H1 (cell line): ENCODE measurements around the gene MBNL2. TPM values are rescaled to one million over a fixed set of nuclear protein-coding genes. Genes with fewer than 3 reads are reported as not detected.

Experiments
- CTCF ChIA-PET: fragments of 300-600 bp; sonication (Branson Sonifier 250); formaldehyde crosslinking; loops from one replicate; lab custom pipeline; 2021; ENCODE audit not compliant: partially characterized antibody; lab: Charles Lee
- POLR2A ChIA-PET: fragments of 300-600 bp; sonication (Branson Sonifier 250); formaldehyde crosslinking; loops from one replicate; lab custom pipeline; 2021; ENCODE audit warnings: inconsistent platforms; ENCODE audit not compliant: partially characterized antibody; lab: Charles Lee
- DNase-seq, 2 experiments: peaks; one replicate each; pipeline versions ENCODE4 v3.0.0 to v3.0.0-alpha.2; 2010 to 2022; ENCODE audit warnings: low spot score in 2 of 2, low read depth in 1 of 2, mixed read lengths in 1 of 2
- FAIRE-seq: peaks from 2 replicates; lab custom pipeline; 2011; peaks lifted over from hg19 to GRCh38; lab: Jason Lieb, UNC
- H2AFZ ChIP-seq: 2 replicates; pipeline ENCODE4 v1.8.1; 2012; ENCODE audit warnings: low read length, inconsistent platforms
- H2AK5ac ChIP-seq: 2 replicates; pipeline ENCODE4 v1.6.1; 2013; ENCODE audit warnings: low read depth, low read length
- H2BK120ac ChIP-seq: replicated peaks from 2 replicates; pipeline ENCODE3; 2013; ENCODE audit warnings: low read depth, low read length, inconsistent platforms
- H2BK12ac ChIP-seq: 2 replicates; pipeline ENCODE4 v1.6.1; 2013; ENCODE audit warnings: low read depth, low read length
- H2BK15ac ChIP-seq: 2 replicates; pipeline ENCODE4 v1.6.1; 2013; ENCODE audit warnings: low read length
- H2BK20ac ChIP-seq: 2 replicates; pipeline ENCODE4 v1.6.1; 2013; ENCODE audit warnings: low read length
- H2BK5ac ChIP-seq: 2 replicates; pipeline ENCODE4 v1.6.1; 2013; ENCODE audit warnings: low read depth, low read length
- H3K14ac ChIP-seq: 2 replicates; pipeline ENCODE4 v1.6.1; 2013; ENCODE audit warnings: inconsistent platforms; ENCODE audit not compliant: insufficient read length
- H3K18ac ChIP-seq: 2 replicates; pipeline ENCODE4 v1.6.1; 2013; ENCODE audit warnings: low read length; ENCODE audit errors: extremely low read depth
- H3K23ac ChIP-seq: 2 replicates; pipeline ENCODE4 v1.6.1; 2013; ENCODE audit warnings: inconsistent platforms; ENCODE audit not compliant: insufficient read length
- H3K23me2 ChIP-seq: 2 replicates; pipeline ENCODE4 v1.6.1; 2013; ENCODE audit warnings: low read depth, low read length
- H3K27ac ChIP-seq: 2 replicates; pipeline ENCODE4 v1.6.1; 2011; ENCODE audit warnings: low read depth, low read length, inconsistent platforms
- H3K27me3 ChIP-seq, 4 experiments: replicated peaks in 1 of 4; 1 replicate in 1 of 4; 2 replicates in 3 of 4; pipeline versions ENCODE4 v1.6.1 to v1.8.1; 2011 to 2013; ENCODE audit warnings: low read length in 3 of 4, mild to moderate bottlenecking in 3 of 4, inconsistent platforms in 2 of 4, mixed read lengths in 2 of 4, moderate library complexity in 1 of 4; ENCODE audit not compliant: control insufficient read depth in 3 of 4, insufficient read depth in 3 of 4; ENCODE audit errors: extremely low read depth in 1 of 4
- H3K36me3 ChIP-seq, 4 experiments: 2 replicates each; pipeline versions ENCODE4 v1.6.1 to v1.8.1; 2011 to 2013; ENCODE audit warnings: mild to moderate bottlenecking in 4 of 4, low read length in 3 of 4, moderate library complexity in 2 of 4, control low read depth in 1 of 4, inconsistent platforms in 1 of 4; ENCODE audit not compliant: insufficient read depth in 4 of 4, control insufficient read depth in 2 of 4
- H3K4ac ChIP-seq: replicated peaks from 2 replicates; pipeline ENCODE3; 2013; ENCODE audit warnings: low read length, low read depth, mixed read lengths, inconsistent platforms; ENCODE audit not compliant: insufficient read length
- H3K4me1 ChIP-seq, 4 experiments: replicated peaks in 1 of 4; 1 replicate in 1 of 4; 2 replicates in 3 of 4; pipeline versions ENCODE4 v1.6.1 to v1.8.1; 2011 to 2013; ENCODE audit warnings: low read length in 3 of 4, inconsistent platforms in 2 of 4, mixed read lengths in 1 of 4; ENCODE audit not compliant: insufficient read depth in 4 of 4, control insufficient read depth in 3 of 4
- H3K4me2 ChIP-seq, 2 experiments: 2 replicates each; pipeline versions ENCODE4 v1.6.1 to v1.8.1; 2011 to 2013; ENCODE audit warnings: low read depth in 2 of 2, low read length in 2 of 2, control low read depth in 1 of 2, inconsistent platforms in 1 of 2, mild to moderate bottlenecking in 1 of 2; ENCODE audit not compliant: insufficient read depth in 1 of 2
- H3K4me3 ChIP-seq, 4 experiments: fragments of 200-600, 300-600 bp in 1 of 4; sonication (generic), shearing (Covaris generic), sonication (Bioruptor Twin) in 1 of 4; 2 replicates each; pipeline versions ENCODE4 v1.5.1 to v1.8.1; 2011 to 2016; ENCODE audit warnings: low read length in 4 of 4, low read depth in 3 of 4, control low read depth in 2 of 4, inconsistent platforms in 2 of 4, mild to moderate bottlenecking in 2 of 4, mixed read lengths in 1 of 4, moderate library complexity in 1 of 4; ENCODE audit not compliant: insufficient read depth in 2 of 4; ENCODE audit errors: extremely low read depth in 1 of 4
- H3K56ac ChIP-seq: replicated peaks from 2 replicates; pipeline ENCODE3; 2013; ENCODE audit warnings: low read depth, mild to moderate bottlenecking, mixed read lengths, low read length, inconsistent platforms; ENCODE audit not compliant: insufficient read length
- H3K79me1 ChIP-seq: 2 replicates; pipeline ENCODE4 v1.6.1; 2013; ENCODE audit warnings: low read depth, low read length, control low read depth
- H3K79me2 ChIP-seq, 2 experiments: 2 replicates each; pipeline versions ENCODE4 v1.6.1 to v1.8.1; 2012 to 2013; ENCODE audit warnings: low read length in 2 of 2, mild to moderate bottlenecking in 2 of 2, inconsistent platforms in 1 of 2; ENCODE audit not compliant: insufficient read depth in 2 of 2, control insufficient read depth in 1 of 2
- H3K9ac ChIP-seq, 4 experiments: replicated peaks in 1 of 4; 1 replicate in 1 of 4; 2 replicates in 3 of 4; pipeline versions ENCODE4 v1.6.1 to v1.8.1; 2011 to 2013; ENCODE audit warnings: low read depth in 3 of 4, low read length in 3 of 4, control low read depth in 2 of 4, mild to moderate bottlenecking in 2 of 4, moderate library complexity in 2 of 4, inconsistent platforms in 1 of 4; ENCODE audit errors: extremely low read depth in 1 of 4
- H3K9me3 ChIP-seq, 2 experiments: 2 replicates each; pipeline versions ENCODE4 v1.6.1 to v1.8.1; 2012 to 2013; ENCODE audit warnings: mild to moderate bottlenecking in 2 of 2, moderate library complexity in 2 of 2, control low read depth in 1 of 2, inconsistent platforms in 1 of 2, low read depth in 1 of 2, low read length in 1 of 2, mixed read lengths in 1 of 2; ENCODE audit not compliant: insufficient read depth in 2 of 2
- H4K20me1 ChIP-seq, 2 experiments: replicated peaks in 1 of 2; 2 replicates each; pipeline versions ENCODE3 to v1.8.1; 2011 to 2013; ENCODE audit warnings: inconsistent platforms in 2 of 2, low read length in 2 of 2, mild to moderate bottlenecking in 1 of 2; ENCODE audit not compliant: insufficient read depth in 2 of 2, control insufficient read depth in 1 of 2
- H4K5ac ChIP-seq: 2 replicates; pipeline ENCODE4 v1.6.1; 2013; ENCODE audit warnings: low read length, low read depth, mixed read lengths, inconsistent platforms; ENCODE audit not compliant: insufficient read length
- H4K8ac ChIP-seq: 2 replicates; pipeline ENCODE4 v1.8.0; 2013; ENCODE audit warnings: mild to moderate bottlenecking, moderate library complexity, low read length, inconsistent platforms; ENCODE audit not compliant: insufficient read depth; ENCODE audit errors: extremely low read depth
- H4K91ac ChIP-seq: replicated peaks from 2 replicates; pipeline ENCODE3; 2013; ENCODE audit warnings: low read length, mixed read lengths, inconsistent platforms; ENCODE audit not compliant: insufficient read length
- CBX8 ChIP-seq: fragments of 300-800, 300-1000 bp; sonication (generic); IDR thresholded peaks from 2 replicates; pipeline ENCODE4 v1.7.1; 2016; ENCODE audit warnings: low read depth, low read length, borderline replicate concordance
- CHD1 ChIP-seq: IDR thresholded peaks from 2 replicates; pipeline ENCODE4 v1.6.1; 2012; ENCODE audit warnings: low read depth, low read length, improper control_type of control experiment
- CTBP2 ChIP-seq: IDR thresholded peaks from 2 replicates; pipeline ENCODE4 v1.7.0; 2011; ENCODE audit warnings: borderline replicate concordance, mild to moderate bottlenecking, moderate library complexity, mixed read lengths, low read length; ENCODE audit not compliant: insufficient read depth, insufficient read length
- JUND ChIP-seq: IDR thresholded peaks from 2 replicates; pipeline ENCODE4 v1.6.1; 2011; ENCODE audit warnings: mild to moderate bottlenecking, improper control_type of control experiment, low read length
- NANOG ChIP-seq: IDR thresholded peaks from 2 replicates; pipeline ENCODE4 v1.6.1; 2011; ENCODE audit warnings: low read length, low read depth, mild to moderate bottlenecking, inconsistent platforms; ENCODE audit not compliant: insufficient read depth, poor library complexity, severe bottlenecking
- POLR2AphosphoS5 ChIP-seq: IDR thresholded peaks from 2 replicates; pipeline ENCODE4 v1.6.1; 2011; ENCODE audit warnings: low read depth, low read length
- POU5F1 ChIP-seq: IDR thresholded peaks from 2 replicates; pipeline ENCODE4 v1.6.1; 2011; ENCODE audit warnings: low read depth, mild to moderate bottlenecking, low read length, moderate library complexity
- SUZ12 ChIP-seq: fragments of 200-600 bp; sonication (generic); IDR thresholded peaks from 2 replicates; pipeline ENCODE4 v1.6.1; 2012; ENCODE audit warnings: mild to moderate bottlenecking, inconsistent platforms, low read length, moderate library complexity, mixed read lengths
- TCF12 ChIP-seq: IDR thresholded peaks from 2 replicates; pipeline ENCODE4 v1.6.1; 2011; ENCODE audit warnings: low read depth, mild to moderate bottlenecking, low read length
- TEAD4 ChIP-seq: IDR thresholded peaks from 2 replicates; pipeline ENCODE4 v1.6.1; 2012; ENCODE audit warnings: low read depth, low read length, inconsistent platforms, mixed read lengths
- WGBS, 2 experiments: shearing (Covaris generic) in 1 of 2; methylation state at CpG; one replicate each; pipeline versions ENCODE4 v1.1.6 to v1.1.7; 2013 to 2015; ENCODE audit warnings: low lambda C conversion rate in 2 of 2, mixed read lengths in 2 of 2, inconsistent platforms in 1 of 2, low coverage in 1 of 2, missing lambda C conversion rate in 1 of 2; ENCODE audit not compliant: insufficient replicate concordance in 2 of 2, insufficient coverage in 1 of 2, insufficient read length in 1 of 2; ENCODE audit errors: extremely low coverage in 1 of 2, missing lambda C conversion rate in 1 of 2; 5-methylcytosine and 5-hydroxymethylcytosine counted together
- polyA plus RNA-seq, 7 experiments: library from polyadenylated mRNA; depleted of rRNA in 3 of 7; stranded (reverse) in 5 of 7; unstranded in 2 of 7; fragments of >200 nt in 5 of 7; fragments of 200-250 nt in 2 of 7; gene quantifications; 1 replicate in 5 of 7; 2 replicates in 1 of 7; 4 replicates in 1 of 7; pipeline versions ENCODE4 v1.2.1 to v1.2.3, GENCODE V29; 2011 to 2013; ENCODE audit warnings: missing spikeins in 2 of 7, mixed read lengths in 2 of 7
- total RNA-seq: library from RNA; stranded (reverse); fragmentation: NEBNext Ultra II Directional; extraction: Animal tissue kit (Norgen Biotek cat#: 25700); gene quantifications from 2 replicates; pipeline ENCODE4 v1.2.1, GENCODE V29; 2021
- TF ChIP-seq, protein P1 (sequence below): IDR thresholded peaks from 2 replicates; pipeline ENCODE4 v1.6.1; 2012; ENCODE audit warnings: inconsistent platforms

Gene MBNL2
- total and polyA plus RNA-seq, 2 of the 8 experiments (the other 6 are each of a cell fraction or from before 2014, with no cell fraction given): 1.0 to 2.6 TPM

DNA sequence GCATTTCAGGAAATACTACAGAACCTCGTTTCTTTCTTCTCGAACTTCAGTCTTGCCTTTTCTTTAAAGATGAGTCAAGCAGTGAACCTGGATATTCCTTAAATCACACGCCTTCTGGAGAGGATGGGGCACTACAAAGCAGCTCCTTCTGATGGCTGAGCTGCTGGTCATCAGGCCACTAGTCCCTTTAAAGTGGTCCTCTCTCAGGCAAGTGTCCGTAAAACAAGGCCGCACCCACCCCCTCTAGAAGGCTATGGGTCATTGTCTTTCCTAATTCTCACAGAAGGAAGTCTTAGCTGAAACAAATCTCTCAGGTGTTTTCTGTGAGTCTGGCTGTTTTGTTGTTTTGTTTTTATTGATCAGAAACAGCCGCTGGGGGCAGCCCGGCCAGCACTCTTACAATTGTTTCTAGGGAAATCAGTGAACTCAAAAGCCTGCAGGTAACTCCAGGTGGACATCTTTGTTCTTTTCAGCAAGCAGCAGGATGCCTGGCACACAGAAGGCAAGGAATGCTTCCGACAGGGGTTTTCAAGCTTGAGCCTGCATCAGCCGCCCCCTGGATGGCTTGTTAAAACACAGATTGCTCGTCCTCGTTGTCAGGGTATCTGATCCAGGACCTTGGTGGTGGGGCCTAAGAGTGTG lies 45.4 kb downstream of the MBNL2 start:
- Histone ChIP-seq H3K36me3 (no peaks in the 10 kb centered on the region), H3K23ac (no peak overlapping the region), H3K23me2 (no peaks in the 10 kb centered on the region), H4K8ac (no peak overlapping the region), H2BK12ac (0 out of 2 replicates have a peak overlapping the region, but pooled peaks have one; percentile 70), H3K18ac (no peak overlapping the region), H3K9ac (no peak overlapping the region; a peak in 2 of 7 replicates), H3K27ac (peak overlapping the region; percentile 60; the same call in 1 of the 2 replicates), H3K4ac (no peak overlapping the region), H2BK5ac (peak overlapping the region; percentile 74), H3K4me3 (peak overlapping the region in 3 of 4 experiments; percentile 20 to 43 (median 20); a peak in 4 of 8 replicates), H2BK15ac (no peak overlapping the region; the same call in 1 of the 2 replicates), H3K4me2 (peak overlapping the region; percentile 56 to 66), H4K91ac (no peak overlapping the region), H3K79me2 (no peaks in the 10 kb centered on the region), H4K5ac (no peak overlapping the region), H2AK5ac (peak overlapping the region; percentile 29; the same call in 1 of the 2 replicates), H2BK120ac (no peak overlapping the region), H3K79me1 (no peaks in the 10 kb centered on the region), H4K20me1 (no peaks in the 10 kb centered on the region), H3K27me3 (no peaks in the 10 kb centered on the region; a peak in 1 of 7 replicates), H2BK20ac (peak overlapping the region; percentile 80; the same call in 1 of the 2 replicates), H3K14ac (no peak overlapping the region), H3K4me1 (peaks cover 11 to 18% (median 16%) of the 10 kb centered on the region in 4 experiments), H3K9me3 (no peaks in the 10 kb centered on the region), H3K56ac (no peak overlapping the region), H2AFZ (no peak overlapping the region)
- DNase-seq: peak; percentile 51 to 57
- ChIA-PET POLR2A (interaction anchor here (1.0 to 1.4 kb wide), 5 partner anchors 27 to 61 kb away, joined by 3 to 4 read pairs (median 3); partner anchors contain the start of gene MBNL2), CTCF (interaction anchor here (0.8 to 4.7 kb wide), 18 partner anchors 10 to 160 kb away, joined by 3 to 25 read pairs (median 4); partner anchors contain the start of gene MBNL2)
- FAIRE-seq: peak; percentile 95
- WGBS, 2 experiments: 19% methylated on average over 11 of the region's 11 CpGs; no CpG with 5 or more reads in 1 of the 2 experiments
- no peak for TF ChIP-seq POLR2AphosphoS5
- no peak for TF ChIP-seq CHD1
- peak; percentile 84 for TF ChIP-seq TCF12
- TF ChIP-seq JUND: no peak
- TF ChIP-seq POU5F1: 0 out of 2 replicates have a peak, but pooled peaks have one; percentile 6
- TF ChIP-seq SUZ12: no peak
- TF ChIP-seq TEAD4: peak; percentile 84
- TF ChIP-seq, protein P1, sequence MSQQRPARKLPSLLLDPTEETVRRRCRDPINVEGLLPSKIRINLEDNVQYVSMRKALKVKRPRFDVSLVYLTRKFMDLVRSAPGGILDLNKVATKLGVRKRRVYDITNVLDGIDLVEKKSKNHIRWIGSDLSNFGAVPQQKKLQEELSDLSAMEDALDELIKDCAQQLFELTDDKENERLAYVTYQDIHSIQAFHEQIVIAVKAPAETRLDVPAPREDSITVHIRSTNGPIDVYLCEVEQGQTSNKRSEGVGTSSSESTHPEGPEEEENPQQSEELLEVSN: no peak
- TF ChIP-seq CBX8: no peak
- TF ChIP-seq NANOG: peak; percentile 46
- TF ChIP-seq CTBP2: no peak
